SK-N-SH (cell line): ENCODE measurements around the gene SIRPA.

Experiments used
- CTCF ChIP-seq: fragments of 200-600 bp; sonication (generic); IDR thresholded peaks from 2 replicates; pipeline ENCODE4 v1.6.1; 2017; ENCODE audit warnings: antibody characterized with exemption, mild to moderate bottlenecking, moderate library complexity
- EP300 ChIP-seq, 2 experiments: IDR thresholded peaks; 2 replicates each; pipeline versions ENCODE4 v1.4.0 to v1.6.1; 2012; ENCODE audit warnings: borderline replicate concordance in 1 of 2, low read depth in 1 of 2, low read length in 1 of 2
- EZH2phosphoT487 ChIP-seq: fragments of 200-600 bp; sonication (generic); IDR thresholded peaks from 2 replicates; pipeline ENCODE4 v1.6.1; 2017; ENCODE audit warnings: low read depth, mixed run types, mild to moderate bottlenecking, antibody characterized with exemption, moderate library complexity, borderline replicate concordance
- JUND ChIP-seq: IDR thresholded peaks from 2 replicates; pipeline ENCODE4 v1.4.0; 2012
- MXI1 ChIP-seq: IDR thresholded peaks from 2 replicates; pipeline ENCODE4 v1.6.1; 2012; ENCODE audit warnings: mild to moderate bottlenecking, low read depth, low read length, improper control_type of control experiment
- POLR2AphosphoS5 ChIP-seq: IDR thresholded peaks from 2 replicates; pipeline ENCODE4 v1.6.1; 2012; ENCODE audit warnings: low read depth, low read length
- REST ChIP-seq: IDR thresholded peaks from 2 replicates; pipeline ENCODE4 v1.6.1; 2012; ENCODE audit warnings: mild to moderate bottlenecking, low read depth, low read length, moderate library complexity
- USF1 ChIP-seq: IDR thresholded peaks from 2 replicates; pipeline ENCODE4 v1.4.0; 2012; ENCODE audit warnings: low read depth, borderline replicate concordance
- YY1 ChIP-seq: IDR thresholded peaks from 2 replicates; pipeline ENCODE4 v1.4.0; 2012; ENCODE audit warnings: low read depth, mild to moderate bottlenecking
- TF ChIP-seq, protein P1 (sequence below): IDR thresholded peaks from 2 replicates; pipeline ENCODE4; 2012

GRCh38 chr20:1875762-1876161, 19.4 kb upstream of the SIRPA start:
- TF ChIP-seq POLR2AphosphoS5 (no peak), EP300 (IDR thresholded peaks at IDR 0.05; ENCODE audit: borderline replicate concordance in 1 of 2, low read depth in 1 of 2, low read length in 1 of 2) (no peak), YY1 (no peak), EZH2phosphoT487 (no peak), REST (no peak), JUND (no peak), MXI1 (no peak), USF1 (no peak), CTCF (no peak)
- TF ChIP-seq, protein P1, sequence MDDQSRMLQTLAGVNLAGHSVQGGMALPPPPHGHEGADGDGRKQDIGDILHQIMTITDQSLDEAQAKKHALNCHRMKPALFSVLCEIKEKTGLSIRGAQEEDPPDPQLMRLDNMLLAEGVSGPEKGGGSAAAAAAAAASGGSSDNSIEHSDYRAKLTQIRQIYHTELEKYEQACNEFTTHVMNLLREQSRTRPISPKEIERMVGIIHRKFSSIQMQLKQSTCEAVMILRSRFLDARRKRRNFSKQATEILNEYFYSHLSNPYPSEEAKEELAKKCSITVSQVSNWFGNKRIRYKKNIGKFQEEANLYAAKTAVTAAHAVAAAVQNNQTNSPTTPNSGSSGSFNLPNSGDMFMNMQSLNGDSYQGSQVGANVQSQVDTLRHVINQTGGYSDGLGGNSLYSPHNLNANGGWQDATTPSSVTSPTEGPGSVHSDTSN = no peak
